NOMO-1 treated with DMSO at 0.1 percent for 48 hours (cell line): Measurements from ENCODE around the gene ASIC2.

Source experiments
- DNase-seq: peaks from one replicate; lab custom pipeline; 2025; ENCODE audit not compliant: unreplicated experiment; lab: John Stamatoyannopoulos, UW

The ASIC2 gene

DNA sequence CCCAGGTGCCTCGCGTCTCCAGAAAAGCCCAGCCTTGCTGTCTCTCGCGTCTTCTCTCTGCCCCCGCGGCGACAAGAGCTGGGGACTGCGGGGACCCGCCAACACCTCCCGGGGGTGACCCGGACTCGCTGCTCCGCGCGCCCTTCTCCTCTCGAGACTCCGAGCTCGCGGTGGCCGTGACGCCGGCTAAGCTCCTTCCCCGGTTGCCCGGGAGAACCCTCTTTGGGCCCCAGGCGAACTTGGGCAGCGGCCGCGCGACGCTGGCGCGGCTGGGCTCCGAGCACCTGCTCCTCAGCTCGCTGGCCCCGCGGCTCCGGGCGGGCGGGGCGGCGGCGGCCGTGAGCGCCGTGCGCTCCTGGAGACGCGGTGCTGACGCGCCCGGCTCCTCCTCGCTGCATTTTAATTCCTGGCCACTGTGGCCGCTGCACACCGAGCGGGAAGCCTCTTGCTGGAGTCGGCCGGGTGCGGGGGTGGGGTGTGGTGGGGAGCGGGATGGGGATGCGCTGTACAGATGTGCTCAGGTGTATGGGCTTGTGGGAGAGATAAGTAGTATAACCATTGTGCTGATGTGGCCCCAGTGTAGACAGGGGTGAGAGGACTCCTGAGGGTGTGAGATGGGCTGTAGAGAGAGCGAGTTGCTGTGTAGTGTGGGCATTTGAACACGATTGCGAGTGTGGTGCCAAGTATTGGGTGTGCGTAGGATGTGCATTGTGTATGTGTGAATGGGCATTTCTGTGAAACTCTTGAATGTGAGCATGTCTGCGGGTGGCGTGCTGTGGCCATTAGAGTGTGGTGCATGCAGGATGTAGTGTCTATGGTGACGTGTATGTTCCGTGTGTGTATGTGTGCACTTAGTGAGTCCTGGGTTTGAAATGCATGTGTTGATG, at the start of gene ASIC2:
Gene ASIC2, minus strand, starts transcription at position 315 of the 887 bp plus-strand sequence.
- DNase-seq: peak; percentile 52

DNA sequence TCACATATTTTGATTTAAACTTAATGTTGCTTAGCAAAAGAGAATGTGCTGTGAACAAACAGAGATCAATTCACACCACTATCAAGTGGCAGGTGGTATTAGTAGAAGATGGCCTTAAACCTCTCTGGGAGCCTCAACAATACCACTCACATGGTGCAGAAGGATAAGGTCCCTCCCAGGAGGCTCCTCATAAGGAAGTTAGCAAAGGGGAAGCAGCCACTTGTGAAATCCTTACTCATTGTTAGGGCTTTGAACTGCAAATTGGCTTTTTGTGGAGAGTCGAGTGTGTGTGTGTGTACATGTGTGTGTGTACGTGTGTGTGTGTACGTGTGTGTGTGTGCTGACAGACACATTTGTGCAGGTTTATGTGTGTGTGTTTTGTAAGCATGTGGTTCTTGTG, 48.9 kb upstream of the ASIC2 start:
- peak; percentile 80 for DNase-seq

DNA sequence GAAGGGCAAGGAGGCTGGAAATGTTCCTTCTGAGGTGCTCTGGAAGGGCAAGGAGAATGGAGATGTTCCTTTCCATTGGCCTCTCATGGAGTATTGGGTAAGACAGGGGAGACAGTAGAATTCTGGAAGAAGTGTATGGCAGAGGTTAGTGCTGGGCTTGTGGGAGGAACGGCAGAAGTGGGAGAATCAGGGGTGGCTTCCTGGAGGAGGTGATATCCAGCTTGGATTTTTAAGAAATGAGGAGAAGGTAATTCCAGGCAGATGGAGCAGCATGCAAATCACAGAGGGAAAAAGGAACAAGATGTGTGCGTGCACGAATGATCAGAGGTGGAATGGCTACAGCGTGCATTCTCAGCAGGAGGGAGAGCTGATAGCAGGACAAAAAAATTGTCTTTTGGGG, 45.1 kb upstream of the ASIC2 start:
- DNase-seq: no peak

DNA sequence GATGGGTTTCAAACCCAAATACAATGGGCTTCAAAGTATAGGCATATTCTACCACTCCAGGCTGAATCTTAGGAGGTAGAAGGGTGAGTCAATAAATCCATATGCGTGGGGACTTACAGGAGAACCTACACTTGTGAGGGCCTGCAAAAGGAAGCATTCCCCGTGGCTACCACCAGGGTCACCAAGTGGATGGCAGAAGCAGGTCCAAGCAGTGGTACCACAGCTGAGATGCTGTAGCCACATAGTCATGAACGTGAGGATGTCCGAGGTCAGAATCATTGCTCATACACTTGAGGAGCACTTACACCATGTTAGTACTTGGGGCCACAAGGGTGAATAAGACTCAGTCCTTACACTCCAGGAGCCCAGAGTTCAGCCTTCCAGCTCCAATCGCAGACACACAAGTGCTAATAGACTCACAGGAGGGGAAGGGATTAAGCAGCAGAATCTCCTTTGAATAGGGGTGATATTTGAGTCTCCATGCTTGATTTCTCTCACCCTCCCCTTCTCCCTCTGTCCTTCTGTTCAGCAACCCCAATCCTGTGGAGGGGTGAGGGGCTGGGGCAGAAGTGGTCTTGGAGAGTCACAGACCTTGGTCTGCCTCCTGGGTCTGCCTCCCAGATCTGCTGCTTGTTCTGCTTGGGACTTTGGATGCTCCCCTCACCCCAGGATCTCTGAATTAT, 42.5 kb upstream of the ASIC2 start:
- DNase-seq: no peak

DNA sequence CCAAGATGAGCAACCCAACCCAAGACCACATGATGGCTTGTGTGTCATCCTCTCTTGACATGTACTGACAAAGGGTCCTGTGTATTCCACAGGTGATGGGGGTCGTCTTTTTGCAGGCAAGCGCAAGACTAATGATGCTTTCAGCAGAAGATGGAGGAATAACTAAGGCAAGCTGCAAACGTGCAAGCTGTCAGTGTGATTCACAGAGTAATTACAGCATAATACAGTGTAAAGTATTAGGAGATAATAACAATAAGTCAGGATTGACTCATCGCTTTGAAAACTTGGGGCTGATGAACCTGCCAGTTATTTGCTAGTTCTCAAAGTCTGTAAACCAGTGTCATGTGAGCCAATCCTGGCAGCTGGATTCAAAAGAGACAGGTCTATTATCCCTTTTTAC, 41.6 kb upstream of the ASIC2 start:
- DNase-seq: no peak

DNA sequence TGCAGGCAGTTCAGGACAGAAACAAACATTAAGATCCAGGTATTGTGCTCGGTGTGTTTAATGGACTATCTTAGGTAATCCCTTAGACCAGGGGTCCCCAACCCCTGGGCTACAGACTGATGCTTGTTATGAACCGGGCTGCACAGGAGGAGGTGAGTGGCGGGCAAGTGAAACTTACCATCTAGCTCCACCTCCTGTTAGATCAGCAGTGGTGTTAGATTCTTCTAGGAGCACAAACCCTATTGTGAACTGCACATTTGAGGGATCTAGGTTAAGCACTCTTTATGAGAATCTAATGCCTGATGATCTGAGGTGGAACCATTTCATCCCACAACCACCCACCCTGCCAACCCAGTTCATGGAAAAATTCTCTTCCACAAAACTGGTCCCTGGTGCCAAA, 37.8 kb upstream of the ASIC2 start:
- no peak for DNase-seq

DNA sequence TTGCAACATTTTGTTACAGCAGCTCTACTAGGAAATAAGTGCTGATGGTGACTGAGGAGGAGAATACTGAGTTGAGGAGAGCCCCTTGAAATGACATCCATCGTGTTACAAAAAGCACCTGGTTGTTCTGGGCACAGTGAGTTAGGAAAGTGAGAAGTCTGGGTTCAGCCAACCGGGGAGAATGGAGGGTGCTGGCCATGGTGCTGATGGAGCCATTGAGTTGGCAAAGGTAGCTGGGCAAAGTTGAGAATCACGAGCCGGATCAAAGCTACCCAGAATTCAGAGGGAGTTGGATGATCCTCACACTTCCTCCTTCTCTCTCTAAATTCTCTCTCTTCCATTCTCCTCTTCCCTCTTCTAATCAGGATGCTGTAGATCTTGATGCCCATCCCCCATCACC, 35.0 kb upstream of the ASIC2 start:
- DNase-seq: peak; percentile 15

DNA sequence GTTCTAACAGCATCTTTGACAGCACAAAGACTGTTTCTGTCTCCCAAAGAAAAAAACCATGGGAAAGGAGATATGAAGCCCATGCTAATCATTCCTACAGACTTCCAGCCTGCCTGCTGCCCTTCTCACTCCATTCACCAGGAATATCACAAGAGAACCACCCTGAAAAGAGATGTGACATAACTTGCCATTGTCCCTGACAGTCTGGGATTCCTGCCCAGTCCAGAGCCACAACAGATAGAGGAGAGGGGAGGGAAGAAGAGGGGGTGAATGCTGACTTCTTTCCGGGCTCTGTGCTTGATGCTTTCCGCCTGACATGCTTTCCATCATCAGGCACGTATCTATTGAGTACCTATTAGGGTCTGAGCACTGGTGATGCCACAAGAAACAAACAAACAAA, 31.6 kb upstream of the ASIC2 start:
- DNase-seq: no peak

DNA sequence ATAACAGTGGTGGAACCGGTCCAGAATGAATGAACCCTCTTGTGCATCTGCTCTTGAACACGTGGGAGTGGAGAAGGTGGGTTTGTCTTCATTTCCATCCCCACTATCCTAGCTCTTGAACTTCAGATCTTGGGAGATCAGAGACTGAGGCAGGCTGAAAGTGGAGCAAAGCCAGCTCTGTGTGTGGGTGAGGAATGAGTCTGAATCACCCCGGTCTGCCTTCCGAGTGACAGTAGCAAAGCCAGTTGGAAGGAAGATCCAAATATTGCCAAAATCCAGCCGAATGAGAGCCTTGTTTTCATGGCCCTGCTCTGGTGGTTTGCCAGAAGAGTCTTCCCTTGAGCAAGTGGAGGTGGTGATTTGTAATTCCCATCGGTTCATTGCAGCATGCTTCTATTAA, 29.0 kb upstream of the ASIC2 start:
- no peak for DNase-seq

DNA sequence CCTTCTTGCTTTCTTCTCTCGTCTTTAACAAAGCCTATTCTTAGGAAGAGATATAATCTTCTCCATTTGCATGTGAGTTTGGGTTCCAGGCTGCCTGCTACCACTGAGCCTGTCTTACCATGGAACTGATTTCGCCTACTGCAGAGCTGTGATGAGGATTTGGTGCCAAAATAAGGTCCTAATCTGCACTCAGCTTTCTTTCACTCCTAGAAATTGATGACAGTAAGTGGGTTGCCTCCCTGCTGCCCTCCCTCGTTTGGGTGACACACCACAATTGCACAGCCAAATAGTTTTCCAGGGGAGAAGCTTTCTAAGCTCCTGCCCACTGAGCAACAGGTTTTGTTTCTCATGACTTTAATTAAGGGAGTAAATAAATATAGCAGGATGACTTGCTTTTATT, 25.1 kb upstream of the ASIC2 start:
- DNase-seq: no peak

DNA sequence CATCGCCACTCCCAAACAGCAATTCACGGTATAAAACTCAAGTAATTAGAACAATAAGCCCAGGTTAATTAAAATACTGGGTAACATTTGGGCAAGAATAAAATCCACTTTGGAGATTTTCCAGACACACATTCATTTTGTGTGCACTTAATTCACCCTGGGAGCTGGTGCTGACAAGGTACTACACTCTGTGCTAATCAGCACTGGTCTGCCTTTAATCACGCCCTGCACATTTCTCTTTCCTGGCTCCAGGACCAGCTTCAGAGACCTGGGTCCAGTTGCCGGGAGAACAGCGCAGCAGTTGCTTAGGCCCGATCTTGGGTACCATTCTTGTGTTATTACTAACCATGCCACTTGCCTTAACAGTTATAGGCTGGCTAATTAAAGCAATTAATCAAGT, 23.7 kb upstream of the ASIC2 start:
- DNase-seq: no peak

DNA sequence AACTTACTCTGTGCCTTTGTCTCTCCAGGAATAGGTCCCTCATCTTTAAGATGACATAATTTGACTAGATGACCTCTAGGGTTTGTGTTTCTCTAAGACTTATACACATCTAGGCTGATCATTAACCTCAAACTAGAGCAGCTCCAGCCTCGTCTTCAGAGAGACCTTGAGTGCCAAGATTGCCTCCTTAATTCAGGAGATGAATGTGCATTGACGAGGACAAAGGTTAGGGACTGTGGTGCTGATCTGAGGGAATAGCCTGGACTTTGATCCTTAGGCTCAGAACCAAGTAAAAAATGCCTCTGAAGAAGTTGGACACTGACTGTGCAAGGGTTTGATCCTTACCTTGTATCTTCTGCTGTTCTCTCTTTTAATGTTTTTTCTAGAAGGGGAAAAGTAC, 17.2 kb upstream of the ASIC2 start:
- no peak for DNase-seq

DNA sequence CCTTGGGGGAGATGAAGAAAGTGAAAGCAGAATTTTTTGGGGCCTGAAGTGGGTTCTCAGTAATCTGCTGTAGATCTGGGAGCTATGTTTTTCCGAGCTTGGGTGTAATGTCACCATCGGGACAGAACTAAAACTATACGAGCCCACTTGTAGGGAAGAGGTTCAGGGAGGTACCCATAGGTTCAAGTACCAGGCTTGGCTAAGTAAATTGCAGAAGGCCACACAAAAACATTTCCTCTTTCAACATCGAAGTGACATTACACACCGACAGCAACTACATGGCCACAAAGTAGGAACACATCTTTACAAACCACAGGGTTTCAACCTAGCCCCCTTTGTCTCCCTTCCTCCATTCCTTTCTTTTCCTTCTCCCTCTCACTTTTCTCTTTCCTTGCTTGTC, 10.2 kb upstream of the ASIC2 start:
- peak; percentile 69 for DNase-seq

DNA sequence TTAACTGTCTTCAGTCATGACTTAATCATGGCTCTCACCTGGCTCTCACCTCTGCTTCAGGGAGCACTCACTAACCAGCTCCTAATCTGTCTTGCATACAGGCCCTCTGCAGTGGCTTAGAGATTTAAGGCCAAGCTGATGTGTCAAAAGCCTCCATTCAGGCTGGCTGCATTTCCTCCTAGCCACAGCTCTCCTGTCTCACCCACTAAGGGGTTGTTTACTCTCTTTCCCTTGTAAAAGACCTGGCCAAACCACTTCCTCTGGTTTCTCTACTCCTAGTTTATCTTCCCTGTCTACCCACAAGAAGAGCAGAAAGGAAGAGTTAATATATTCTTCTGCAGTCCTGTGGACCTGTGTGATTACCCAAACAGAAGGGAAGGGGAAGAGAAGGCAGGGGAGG, 9.3 kb upstream of the ASIC2 start:
- DNase-seq: peak; percentile 33

DNA sequence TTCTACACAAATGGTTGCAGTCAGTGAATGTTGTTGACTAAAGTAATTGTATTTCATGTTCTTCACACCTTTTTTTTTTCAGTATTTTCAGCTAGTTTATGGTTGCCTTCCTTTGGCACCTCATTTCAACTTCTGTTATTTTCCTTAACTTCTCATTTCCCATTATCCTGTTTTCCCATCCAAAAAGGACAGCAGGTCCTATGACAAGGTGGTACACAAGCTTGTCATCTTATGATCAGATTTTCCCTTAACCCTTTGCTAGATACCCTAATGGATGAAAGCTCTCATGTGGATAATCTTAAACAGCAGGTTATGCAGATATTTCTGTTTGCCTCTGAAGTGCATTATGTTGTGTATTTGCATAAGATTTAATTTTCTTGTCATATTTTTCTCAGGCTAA, 7.1 kb upstream of the ASIC2 start:
- no peak for DNase-seq

DNA sequence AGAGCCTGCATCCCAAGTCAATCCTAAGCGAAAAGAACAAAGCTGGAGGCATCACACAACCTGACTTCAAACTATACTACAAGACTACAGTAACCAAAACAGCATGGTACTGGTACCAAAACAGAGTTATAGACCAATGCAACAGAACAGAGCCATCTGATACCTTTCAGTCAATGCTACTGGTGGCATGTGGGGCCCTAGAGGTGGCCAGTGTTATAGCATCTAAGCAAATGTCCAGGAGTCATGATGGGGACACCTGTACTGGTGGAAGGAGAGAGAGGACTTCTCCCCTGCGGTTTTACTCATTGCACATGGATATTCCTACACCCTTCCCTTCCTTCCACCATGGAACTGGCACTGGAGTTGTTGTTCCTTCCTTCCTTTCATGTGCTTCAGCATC, 6.0 kb upstream of the ASIC2 start:
- DNase-seq: no peak

DNA sequence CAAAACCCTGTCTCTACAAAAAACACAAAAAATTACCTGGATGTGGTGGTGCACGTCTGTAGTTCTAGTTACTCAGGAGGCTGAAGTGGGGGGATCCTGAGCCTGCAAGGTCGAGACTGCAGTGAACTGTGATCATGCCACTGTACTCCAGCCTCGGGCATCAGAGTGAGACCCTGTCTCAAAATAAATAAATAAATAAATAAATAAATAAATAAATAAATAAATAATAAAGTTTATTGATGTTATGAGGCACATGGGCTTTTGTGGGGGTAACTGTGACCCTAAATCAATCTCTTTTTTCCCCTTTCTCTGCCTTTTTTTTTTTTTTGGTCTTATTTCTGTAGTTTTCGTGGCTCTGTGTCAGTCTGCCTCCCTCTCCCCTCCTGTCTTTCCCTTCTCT, 4.5 kb upstream of the ASIC2 start:
- DNase-seq: no peak

DNA sequence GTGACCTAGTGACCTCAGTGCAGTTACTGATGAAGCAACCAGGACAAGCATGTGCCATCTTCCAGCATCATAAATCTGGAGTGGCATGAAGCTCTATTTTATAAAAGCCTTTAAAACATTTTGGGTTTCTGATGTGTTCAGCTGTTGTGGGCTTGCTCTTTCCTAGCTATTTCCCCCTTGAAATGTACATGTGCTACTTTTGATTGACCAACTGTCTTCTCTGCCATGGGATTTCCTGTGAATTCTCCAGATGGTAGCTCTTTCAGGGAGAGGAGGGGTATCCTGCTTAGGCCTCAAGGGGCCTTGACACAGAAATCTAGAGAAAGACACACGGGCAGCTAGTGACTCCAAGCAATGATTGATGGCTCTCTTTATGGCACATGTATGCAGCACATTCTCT, 1.9 kb upstream of the ASIC2 start:
- DNase-seq: no peak

DNA sequence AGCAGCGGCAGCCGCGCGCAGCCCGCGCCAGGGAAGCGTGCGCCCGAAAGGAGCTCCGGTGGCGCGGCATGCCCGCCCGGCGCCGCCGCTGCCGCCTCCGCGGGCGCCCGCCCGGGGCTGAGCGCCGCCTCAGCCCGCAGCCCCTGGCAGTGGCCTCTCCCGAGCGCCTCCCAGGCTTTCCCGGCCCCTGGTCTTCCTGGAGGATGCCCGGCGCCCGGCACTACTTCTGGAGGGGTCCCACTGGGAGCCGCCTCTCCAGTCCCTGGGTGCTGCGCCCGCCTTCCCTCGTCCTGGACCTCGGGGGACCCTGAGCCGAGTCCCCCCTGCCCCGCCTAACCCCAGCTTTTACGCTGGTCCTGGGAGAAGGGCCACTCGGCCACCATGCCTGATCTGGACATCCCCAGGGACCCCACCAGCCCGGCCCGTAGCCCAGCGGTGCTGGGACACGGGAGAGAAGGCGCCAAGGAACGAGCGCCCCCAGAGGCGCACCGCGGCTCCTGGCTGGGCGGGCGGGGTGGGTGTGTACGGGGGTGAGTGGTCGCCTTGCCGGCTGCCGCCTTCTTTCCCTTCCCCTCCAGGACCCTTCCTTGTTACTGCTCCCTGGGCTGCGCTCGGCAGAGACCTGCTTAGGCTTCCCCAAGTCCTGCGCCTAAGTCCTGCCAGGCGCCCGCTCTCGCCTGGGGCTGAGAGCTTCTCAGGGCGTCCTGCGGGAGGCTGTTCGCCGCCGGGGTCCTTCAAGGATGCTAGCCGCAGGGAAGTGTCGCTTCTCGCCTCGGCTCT, 704 bp downstream of the ASIC2 start:
- DNase-seq: peak; percentile 9

DNA sequence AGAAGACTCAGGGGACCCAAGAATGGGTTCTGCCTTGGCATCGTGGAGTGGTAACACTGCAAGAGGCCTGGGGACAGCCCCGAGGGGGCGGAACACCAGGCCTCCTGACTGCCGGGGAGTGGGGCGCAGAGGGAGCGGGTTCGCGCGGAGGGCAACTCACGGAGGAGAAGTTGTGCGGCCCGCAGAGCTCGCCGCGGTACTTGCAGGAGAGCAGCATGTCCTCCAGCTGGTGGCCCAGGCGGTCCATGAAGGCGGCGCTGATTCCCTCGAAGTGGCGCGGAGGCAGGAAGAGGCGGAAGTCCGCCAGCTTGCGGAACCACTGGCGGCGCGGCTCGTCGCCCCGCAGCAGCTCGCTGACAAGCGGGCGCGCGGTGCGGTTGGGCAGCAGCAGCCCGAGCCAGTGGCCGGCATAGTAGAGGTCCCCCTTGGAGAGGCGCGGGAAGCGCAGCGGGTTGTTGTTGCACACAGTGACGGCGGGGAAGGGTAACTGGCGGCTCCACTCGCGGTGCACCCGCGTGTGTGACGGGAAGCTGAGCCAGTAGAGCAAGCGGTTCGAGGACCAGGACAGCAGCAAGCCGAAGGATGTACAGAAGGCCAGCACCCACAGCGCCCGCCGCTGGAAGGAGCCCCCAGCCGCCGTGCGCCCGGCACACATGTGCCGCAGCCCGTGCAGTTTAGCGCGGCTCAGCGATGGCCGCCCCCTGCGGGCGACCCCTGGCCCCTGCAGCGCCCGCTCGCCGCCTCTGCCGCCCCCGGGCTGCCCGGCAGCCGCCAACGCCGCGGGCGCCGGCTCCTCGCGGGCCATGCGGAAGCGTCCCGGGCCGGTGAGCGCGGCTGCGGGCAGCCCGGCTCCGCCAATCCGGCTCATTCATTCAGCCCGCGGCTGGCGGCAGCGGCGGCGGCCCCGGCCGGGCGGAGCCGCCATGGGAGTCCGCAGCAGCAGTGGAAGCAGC, 1.6 kb downstream of the ASIC2 start:
- DNase-seq: peak; percentile 47

DNA sequence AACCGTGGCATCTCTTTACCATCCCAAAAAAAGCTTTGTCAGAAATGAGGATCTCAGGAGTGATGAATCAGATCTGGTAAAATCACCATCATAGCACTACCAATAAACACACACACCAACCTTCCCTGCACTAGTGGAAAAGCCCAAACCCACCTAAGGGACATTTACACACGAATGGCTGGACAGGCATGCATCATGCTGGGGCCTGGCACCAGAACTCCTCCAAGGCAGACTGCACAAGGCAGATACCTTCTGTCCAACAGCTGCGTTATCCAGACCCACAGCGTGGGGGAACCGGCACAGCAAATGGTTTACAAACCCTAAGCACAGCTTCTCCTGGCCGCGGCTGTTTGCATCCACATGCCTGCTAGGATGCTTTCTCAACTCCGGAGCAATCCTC, 2.8 kb downstream of the ASIC2 start:
- no peak for DNase-seq
